BLaER1 (cell line): ENCODE measurements around the gene STK10.

Experiments used
- H3K27ac ChIP-seq: shearing (Covaris generic); formaldehyde crosslinking; 2 replicates; pipeline ENCODE4 v1.8.1; 2022
- H3K27me3 ChIP-seq: shearing (Covaris generic); formaldehyde crosslinking; 2 replicates; pipeline ENCODE4 v1.8.1; 2022
- H3K36me3 ChIP-seq: shearing (Covaris generic); formaldehyde crosslinking; 2 replicates; pipeline ENCODE4 v1.8.1; 2022
- H3K4me1 ChIP-seq: shearing (Covaris generic); formaldehyde crosslinking; 2 replicates; pipeline ENCODE4 v1.8.1; 2022
- H3K4me2 ChIP-seq: shearing (Covaris generic); formaldehyde crosslinking; 2 replicates; pipeline ENCODE4 v1.8.1; 2022
- H3K4me3 ChIP-seq: shearing (Covaris generic); formaldehyde crosslinking; 2 replicates; pipeline ENCODE4 v1.8.1; 2022
- H3K9ac ChIP-seq: shearing (Covaris generic); formaldehyde crosslinking; 2 replicates; pipeline ENCODE4 v1.8.1; 2022
- H3K9me3 ChIP-seq: shearing (Covaris generic); formaldehyde crosslinking; 2 replicates; pipeline ENCODE4 v1.8.1; 2022
- H4K20me1 ChIP-seq: shearing (Covaris generic); formaldehyde crosslinking; 2 replicates; pipeline ENCODE4 v1.8.1; 2022
- Cebpa-rat ChIP-seq: shearing (Covaris generic); IDR thresholded peaks from 2 replicates; pipeline ENCODE4 v1.8.1; 2022

The STK10 gene

GRCh38 chr5:172009536-172010270 lies 178.3 kb downstream of the STK10 start:
- Histone ChIP-seq H3K36me3 (no peaks in the 10 kb centered on the region), H4K20me1 (peaks cover 11% of the 10 kb centered on the region), H3K27ac (no peak overlapping the region), H3K4me2 (no peak overlapping the region), H3K27me3 (no peaks in the 10 kb centered on the region), H3K9me3 (no peaks in the 10 kb centered on the region), H3K4me1 (peaks cover 13% of the 10 kb centered on the region), H3K9ac (no peak overlapping the region), H3K4me3 (no peak overlapping the region)
- TF ChIP-seq Cebpa-rat: no peak

GRCh38 chr5:172008689-172009141 lies 179.3 kb downstream of the STK10 start:
- Histone ChIP-seq H3K36me3 (no peaks in the 10 kb centered on the region), H3K4me2 (no peak overlapping the region), H3K4me1 (peaks cover 23% of the 10 kb centered on the region), H3K9ac (no peak overlapping the region), H3K27me3 (no peaks in the 10 kb centered on the region), H4K20me1 (peaks cover 21% of the 10 kb centered on the region), H3K4me3 (no peak overlapping the region), H3K27ac (no peak overlapping the region), H3K9me3 (no peaks in the 10 kb centered on the region)
- no peak for TF ChIP-seq Cebpa-rat

- H3K9ac ChIP-seq: no peak overlapping the region
- H4K20me1 ChIP-seq: peaks cover 27% of the 10 kb centered on the region
- no peaks in the 10 kb centered on the region for H3K9me3 ChIP-seq
- H3K36me3 ChIP-seq: no peaks in the 10 kb centered on the region
- no peaks in the 10 kb centered on the region for H3K27me3 ChIP-seq
- peak overlapping the region; percentile 96 for H3K4me2 ChIP-seq
- H3K4me3 ChIP-seq: peak overlapping the region; percentile 99; the same call in 1 of the 2 replicates
- no peak overlapping the region; the same call in 1 of the 2 replicates for H3K27ac ChIP-seq
- TF ChIP-seq Cebpa-rat: no peak
- H3K4me1 ChIP-seq: peaks cover 29% of the 10 kb centered on the region
Measured at GRCh38 chr5:172008111-172008455, 179.9 kb downstream of the STK10 start.

- peaks cover 34% of the 10 kb centered on the region for H4K20me1 ChIP-seq
- H3K27me3 ChIP-seq: no peaks in the 10 kb centered on the region
- H3K4me1 ChIP-seq: peaks cover 34% of the 10 kb centered on the region
- no peaks in the 10 kb centered on the region for H3K36me3 ChIP-seq
- H3K4me2 ChIP-seq: peak overlapping the region; percentile 96
- H3K27ac ChIP-seq: peak overlapping the region; percentile 96
- H3K4me3 ChIP-seq: peak overlapping the region; percentile 99
- no peak for TF ChIP-seq Cebpa-rat
- H3K9ac ChIP-seq: peak overlapping the region; percentile 97
- no peaks in the 10 kb centered on the region for H3K9me3 ChIP-seq
Measured at GRCh38 chr5:172007175-172008110, 180.6 kb downstream of the STK10 start.

- Histone ChIP-seq H3K9ac (peak within 1 kb of the TSS; percentile 97), H3K4me3 (peak within 1 kb of the TSS; percentile 99), H3K4me1 (peaks cover 41% of the 10 kb centered on the region), H3K4me2 (peak within 1 kb of the TSS; percentile 96), H3K9me3 (no peaks in the 10 kb centered on the region), H3K27ac (peak within 1 kb of the TSS; percentile 96), H3K27me3 (no peaks in the 10 kb centered on the region), H3K36me3 (no peaks in the 10 kb centered on the region), H4K20me1 (peaks cover 43% of the 10 kb centered on the region)
- TF ChIP-seq Cebpa-rat: no peak
Measured at GRCh38 chr5:172006321-172007174, 181.5 kb downstream of the STK10 start, which contains the start of gene FBXW11. Gene FBXW11 (minus strand): TSS chr5:172006638. CDS start chr5:172006502, 136 bp downstream.

GRCh38 chr5:172005708-172006320 lies 182.2 kb downstream of the STK10 start:
- Histone ChIP-seq H3K27me3 (no peaks in the 10 kb centered on the region), H3K4me2 (peak overlapping the region; percentile 96), H3K9ac (peak overlapping the region; percentile 97), H3K36me3 (no peaks in the 10 kb centered on the region), H3K4me3 (peak overlapping the region; percentile 99), H3K27ac (peak overlapping the region; percentile 96), H4K20me1 (peaks cover 50% of the 10 kb centered on the region), H3K9me3 (no peaks in the 10 kb centered on the region), H3K4me1 (peaks cover 48% of the 10 kb centered on the region)
- no peak for TF ChIP-seq Cebpa-rat

- Histone ChIP-seq H3K4me3 (peak overlapping the region; percentile 99), H3K9ac (peak overlapping the region; percentile 97), H3K27ac (peak overlapping the region; percentile 96; the same call in 1 of the 2 replicates), H3K36me3 (no peaks in the 10 kb centered on the region), H3K4me2 (peak overlapping the region; percentile 96), H4K20me1 (peaks cover 60% of the 10 kb centered on the region), H3K27me3 (no peaks in the 10 kb centered on the region), H3K4me1 (peaks cover 58% of the 10 kb centered on the region), H3K9me3 (no peaks in the 10 kb centered on the region)
- no peak for TF ChIP-seq Cebpa-rat
Measured at GRCh38 chr5:172004824-172005237, 183.2 kb downstream of the STK10 start.

- H3K9ac ChIP-seq: no peak overlapping the region
- no peak overlapping the region for H3K4me3 ChIP-seq
- TF ChIP-seq Cebpa-rat: no peak
- peak overlapping the region; percentile 96 for H3K4me2 ChIP-seq
- H3K9me3 ChIP-seq: no peaks in the 10 kb centered on the region; the same call in 1 of the 2 replicates
- H3K36me3 ChIP-seq: no peaks in the 10 kb centered on the region
- peaks cover 71% of the 10 kb centered on the region for H4K20me1 ChIP-seq
- peaks cover 63% of the 10 kb centered on the region for H3K4me1 ChIP-seq
- H3K27ac ChIP-seq: no peak overlapping the region
- no peaks in the 10 kb centered on the region for H3K27me3 ChIP-seq
Measured at GRCh38 chr5:172003746-172004145, 184.3 kb downstream of the STK10 start.
